K562 (cell line): ENCODE results near the gene TBX10. TPM values are rescaled to one million over a fixed set of nuclear protein-coding genes. Genes with fewer than 3 reads are reported as not detected.
A peak's percentile ranks its signal among the peaks of the same experiment; 100 is the strongest.

ENCODE experiments used
- ATAC-seq: fragments of 200-7000 bp; cut with Tn5 transposase; 3 replicates; pipeline ENCODE4 v1.9.1; 2020; ENCODE audit warnings: moderate library complexity
- BruUV-seq: library from RNA; stranded (reverse); fragments of 400-500 nt; replicated peaks from 2 replicates; lab custom pipeline; 2021; lab: Mats Ljungman, UMichigan
- CTCF ChIA-PET: fragments of 300-600 bp; formaldehyde crosslinking; extraction: SDS; loops from one replicate; lab custom pipeline; 2021; ENCODE audit warnings: low intra/inter-chr PET ratio; lab: Yijun Ruan, JAX
- POLR2A ChIA-PET: fragments of 300-600, 350-650 bp; sonication (Branson Sonifier 250); formaldehyde crosslinking; extraction: SDS; loops from one replicate; lab custom pipeline; 2021; ENCODE audit warnings: antibody characterized with exemption, inconsistent platforms; lab: Yijun Ruan, JAX
- DNase-seq, 4 experiments: peaks; one replicate each; pipeline versions ENCODE4 v3.0.0 to v3.0.0-alpha.2; 2011 to 2018; ENCODE audit warnings: low spot score in 3 of 4, mixed read lengths in 3 of 4; ENCODE audit errors: extremely low read depth in 1 of 4
- FAIRE-seq: peaks from 2 replicates; lab custom pipeline; 2011; peaks lifted over from hg19 to GRCh38; lab: Jason Lieb, UNC
- H2AFZ ChIP-seq: 2 replicates; pipeline ENCODE4 v1.6.0; 2011; ENCODE audit warnings: low read depth, low read length, control low read depth, inconsistent platforms
- H3K27ac ChIP-seq: fragments of 200-600 bp; 3 replicates; pipeline ENCODE4 v1.8.0; 2011; ENCODE audit warnings: low read depth, mild to moderate bottlenecking, control low read depth, inconsistent platforms, low read length, moderate library complexity, mixed read lengths; ENCODE audit errors: extremely low read depth
- H3K27me3 ChIP-seq, 2 experiments: fragments of 300-600 bp in 1 of 2; 2 replicates in 1 of 2; 3 replicates in 1 of 2; pipeline versions ENCODE4 v1.6.0 to v1.8.0; 2011; ENCODE audit warnings: inconsistent platforms in 2 of 2, low read length in 2 of 2, mild to moderate bottlenecking in 1 of 2, mixed read lengths in 1 of 2, moderate library complexity in 1 of 2; ENCODE audit not compliant: control insufficient read depth in 2 of 2, insufficient read depth in 2 of 2
- H3K36me3 ChIP-seq: fragments of 300-600 bp; 3 replicates; pipeline ENCODE4 v1.8.0; 2011; ENCODE audit warnings: mild to moderate bottlenecking, low read length, inconsistent platforms; ENCODE audit not compliant: control insufficient read depth, insufficient read depth
- H3K4me1 ChIP-seq, 2 experiments: fragments of 200-600 bp in 1 of 2; replicated peaks in 1 of 2; 2 replicates in 1 of 2; 3 replicates in 1 of 2; pipeline versions ENCODE4 v1.5.1 to v1.8.0; 2011; ENCODE audit warnings: inconsistent platforms in 2 of 2, low read length in 2 of 2, mild to moderate bottlenecking in 1 of 2, mixed read lengths in 1 of 2, moderate library complexity in 1 of 2; ENCODE audit not compliant: control insufficient read depth in 2 of 2, insufficient read depth in 2 of 2
- H3K4me2 ChIP-seq: 2 replicates; pipeline ENCODE4 v1.6.1; 2011; ENCODE audit warnings: low read length, control low read depth, inconsistent platforms, mixed read lengths; ENCODE audit not compliant: insufficient read depth
- H3K4me3 ChIP-seq: fragments of 200-600 bp; sonication (generic), shearing (Covaris generic); 2 replicates; pipeline ENCODE4 v1.5.1; 2016; ENCODE audit warnings: control low read depth, inconsistent platforms
- H3K79me2 ChIP-seq: fragments of 200-600 bp; 3 replicates; pipeline ENCODE4 v1.8.0; 2011; ENCODE audit warnings: low read length, inconsistent platforms; ENCODE audit not compliant: control insufficient read depth, insufficient read depth
- H3K9ac ChIP-seq, 2 experiments: 2 replicates each; pipeline versions ENCODE4 v1.6.0 to v1.6.1; 2011; ENCODE audit warnings: low read depth in 2 of 2, low read length in 2 of 2, control low read depth in 1 of 2, inconsistent platforms in 1 of 2, mild to moderate bottlenecking in 1 of 2, mixed read lengths in 1 of 2; ENCODE audit not compliant: insufficient read depth in 1 of 2
- H3K9me1 ChIP-seq: one replicate; pipeline ENCODE4 v1.6.0; 2011; ENCODE audit warnings: inconsistent platforms, mild to moderate bottlenecking, low read length, moderate library complexity; ENCODE audit not compliant: control insufficient read depth, insufficient read depth
- H3K9me3 ChIP-seq: replicated peaks from 2 replicates; pipeline ENCODE4 v1.5.1; 2011; ENCODE audit warnings: low read depth, low read length, inconsistent platforms; ENCODE audit not compliant: control insufficient read depth, insufficient read depth
- H4K20me1 ChIP-seq: replicated peaks from 2 replicates; pipeline ENCODE4 v1.6.1; 2011; ENCODE audit warnings: low read length, inconsistent platforms, mixed read lengths; ENCODE audit not compliant: control insufficient read depth, insufficient read depth
- WGBS: fragments of 100-300 bp; shearing (Covaris generic); methylation state at CpG from one replicate; pipeline ENCODE4 v1.1.6; 2016; ENCODE audit warnings: low coverage, mixed read lengths; ENCODE audit not compliant: insufficient coverage; ENCODE audit errors: missing lambda C conversion rate; 5-methylcytosine and 5-hydroxymethylcytosine counted together
- in situ Hi-C: fragments of 300-500 bp; cut with MboI; formaldehyde crosslinking; loops from 4 replicates; pipeline ENCODE4 v1.15.0; 2018; ENCODE audit warnings: inconsistent platforms, mixed read lengths
- intact Hi-C: fragments of 100-400 bp; cut with micrococcal nuclease; formaldehyde crosslinking; loops from 2 replicates; pipeline ENCODE4 v1.14.2; 2022
- polyA plus RNA-seq, 8 experiments: library from polyadenylated mRNA; depleted of rRNA in 4 of 8; stranded (reverse) in 5 of 8; unstranded in 3 of 8; fragments of >200 nt; fragmentation: Nextera tagmentation in 2 of 8; fragmentation: Illumina TruSeq in 1 of 8; extraction: Ambion mirVana in 2 of 8; extraction: Trizol in 1 of 8; gene quantifications; 2 replicates each; pipeline versions ENCODE4 v1.2.1 to v1.2.3, GENCODE V29; 2011 to 2014; ENCODE audit warnings: inconsistent platforms in 1 of 8, missing spikeins in 1 of 8
- total RNA-seq, 7 experiments: library from RNA; depleted of rRNA in 6 of 7; stranded (reverse); fragments of >200 nt in 6 of 7; fragmentation: Illumina TruSeq in 2 of 7; extraction: Trizol in 2 of 7; gene quantifications; 2 replicates each; pipeline versions ENCODE4 v1.2.1 to v1.2.3, GENCODE V29; 2011 to 2021; ENCODE audit warnings: low replicate concordance in 1 of 7
- TF ChIP-seq, protein P1 (sequence below): fragments of 150-350 bp; conservative IDR thresholded peaks from 2 replicates; pipeline ENCODE4 v1.6.1; 2014; ENCODE audit warnings: low read length

The TBX10 gene
- total and polyA plus RNA-seq, 9 of the 15 experiments (the other 6 are each of a cell fraction or from before 2014, with no cell fraction given) = not detected

GRCh38 chr11:67666303-67666645 is 26.7 kb upstream of the TBX10 start:
- Histone ChIP-seq H3K79me2 (no peaks in the 10 kb centered on the region), H4K20me1 (0 out of 2 replicates have a peak, but pooled peaks cover 9% of the 10 kb centered on the region), H3K4me1 (peaks cover 0 to 30% of the 10 kb centered on the region in 2 experiments; a peak in 2 of 5 replicates), H3K36me3 (no peaks in the 10 kb centered on the region), H3K4me2 (no peak overlapping the region), H3K9me3 (0 out of 2 replicates have a peak, but pooled peaks cover 1% of the 10 kb centered on the region), H3K9me1 (no peaks in the 10 kb centered on the region), H3K4me3 (no peak overlapping the region), H3K9ac (no peak overlapping the region), H3K27ac (no peak overlapping the region), H3K27me3 (peaks cover 19 to 48% of the 10 kb centered on the region in 2 experiments; a peak in 4 of 5 replicates), H2AFZ (no peak overlapping the region)
- ChIA-PET CTCF (no interaction called here), POLR2A (no interaction called here)
- FAIRE-seq (no peak), ATAC-seq (no peak), DNase-seq (peak in 1 of 4 experiments; percentile 3)
- intact Hi-C loops (no loop called here), in situ Hi-C loops (loop anchor here (10.0 kb wide), 1 partner anchor 129 kb away; no protein-coding TSS in a partner anchor)
- BruUV-seq = no TSS peak
- 37% methylated on average over 10 of the region's 11 CpGs for WGBS
- TF ChIP-seq, protein P1, sequence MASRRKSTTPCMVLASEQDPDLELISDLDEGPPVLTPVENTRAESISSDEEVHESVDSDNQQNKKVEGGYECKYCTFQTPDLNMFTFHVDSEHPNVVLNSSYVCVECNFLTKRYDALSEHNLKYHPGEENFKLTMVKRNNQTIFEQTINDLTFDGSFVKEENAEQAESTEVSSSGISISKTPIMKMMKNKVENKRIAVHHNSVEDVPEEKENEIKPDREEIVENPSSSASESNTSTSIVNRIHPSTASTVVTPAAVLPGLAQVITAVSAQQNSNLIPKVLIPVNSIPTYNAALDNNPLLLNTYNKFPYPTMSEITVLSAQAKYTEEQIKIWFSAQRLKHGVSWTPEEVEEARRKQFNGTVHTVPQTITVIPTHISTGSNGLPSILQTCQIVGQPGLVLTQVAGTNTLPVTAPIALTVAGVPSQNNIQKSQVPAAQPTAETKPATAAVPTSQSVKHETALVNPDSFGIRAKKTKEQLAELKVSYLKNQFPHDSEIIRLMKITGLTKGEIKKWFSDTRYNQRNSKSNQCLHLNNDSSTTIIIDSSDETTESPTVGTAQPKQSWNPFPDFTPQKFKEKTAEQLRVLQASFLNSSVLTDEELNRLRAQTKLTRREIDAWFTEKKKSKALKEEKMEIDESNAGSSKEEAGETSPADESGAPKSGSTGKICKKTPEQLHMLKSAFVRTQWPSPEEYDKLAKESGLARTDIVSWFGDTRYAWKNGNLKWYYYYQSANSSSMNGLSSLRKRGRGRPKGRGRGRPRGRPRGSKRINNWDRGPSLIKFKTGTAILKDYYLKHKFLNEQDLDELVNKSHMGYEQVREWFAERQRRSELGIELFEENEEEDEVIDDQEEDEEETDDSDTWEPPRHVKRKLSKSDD = no peak
